ENCODE data around the gene SEC63.
A peak's percentile ranks its signal among the peaks of the same experiment; 100 is the strongest.
"Not testable (repeated sequence)": the region's sequence is repeated elsewhere in the genome, so short reads cannot be mapped to it uniquely, and the experiment has no call there.

SEC63 gene

DNA sequence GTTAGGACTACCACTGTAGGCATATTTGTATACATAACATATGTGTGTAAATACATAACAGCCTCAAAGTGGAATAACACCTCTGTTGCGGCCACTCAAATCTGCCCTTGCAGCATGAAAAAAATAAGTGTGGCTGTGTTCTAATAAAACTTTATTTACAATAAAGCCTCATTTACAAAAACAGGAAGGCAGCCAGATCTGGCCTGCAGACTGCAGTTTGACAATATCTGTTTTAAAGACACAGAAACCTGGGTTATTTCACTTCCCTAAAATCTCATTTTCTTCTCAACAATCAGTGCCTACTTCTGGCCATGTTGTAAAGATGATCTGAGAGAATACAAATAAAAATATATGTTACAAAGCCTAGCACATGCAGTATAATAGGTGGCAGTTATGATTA lies 80.0 kb downstream of the SEC63 start:
- peak; percentile 76 for FAIRE-seq
- DNase-seq (ENCODE audit: insufficient read length, low spot score), result peak; percentile 19
- TF ChIP-seq SPI1 (IDR thresholded peaks at IDR 0.05; ENCODE audit: low read depth, low read length) (peak; percentile 94), POLR2A (IDR thresholded peaks at IDR 0.05; ENCODE audit: low read depth, low read length) (no peak)

DNA sequence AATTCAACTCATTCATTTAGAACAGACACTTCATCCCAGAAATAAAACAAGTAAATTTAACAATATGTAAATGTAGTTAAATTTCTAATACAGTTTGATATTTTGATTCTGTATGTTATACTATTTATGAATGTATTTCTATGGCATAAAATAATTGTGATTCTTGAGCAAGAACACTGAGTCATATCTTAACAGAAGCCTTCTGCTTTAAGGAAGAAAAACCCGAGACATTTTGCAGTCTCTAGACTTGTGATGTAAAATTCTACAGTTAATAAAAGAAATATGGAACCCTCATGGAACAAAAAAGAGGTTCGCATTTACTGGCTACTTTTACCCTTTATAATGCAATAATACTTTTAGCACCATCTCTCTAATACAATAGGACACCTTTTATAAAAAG lies 86.0 kb downstream of the SEC63 start:
- TF ChIP-seq SPI1 (IDR thresholded peaks at IDR 0.05; ENCODE audit: low read depth, low read length) (no peak), POU2F2 (IDR thresholded peaks at IDR 0.05; ENCODE audit: low read depth, low read length) (no peak), POLR2A (IDR thresholded peaks at IDR 0.05; ENCODE audit: low read depth, low read length) (no peak), POLR2AphosphoS5 (IDR thresholded peaks at IDR 0.05; ENCODE audit: low read depth, low read length) (no peak), TAF1 (IDR thresholded peaks at IDR 0.05; ENCODE audit: low read depth, low read length) (no peak), PAX5 (IDR thresholded peaks at IDR 0.05; ENCODE audit: insufficient read depth, low read length, severe bottlenecking) (no peak)
- no peak for DNase-seq (ENCODE audit: insufficient read length, low spot score)
- FAIRE-seq, result no peak

DNA sequence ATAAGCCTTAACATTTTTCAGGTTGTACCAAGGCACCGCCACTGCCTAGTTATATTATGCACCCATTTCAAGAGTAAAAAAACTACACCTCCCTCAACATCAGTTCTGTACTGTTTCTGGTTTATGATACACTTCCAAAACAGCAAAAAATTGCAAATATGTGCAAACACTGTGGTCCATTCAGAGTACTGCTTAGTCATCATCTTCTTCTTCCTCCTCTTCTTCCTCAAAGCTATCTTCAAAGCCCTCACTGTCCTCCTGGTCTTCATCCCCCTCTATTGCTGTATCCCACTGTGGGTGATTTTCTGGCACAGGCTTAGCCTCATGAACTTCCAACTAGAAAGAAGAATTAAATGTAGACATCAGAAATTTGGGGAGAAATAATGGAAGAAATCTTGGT lies 86.5 kb downstream of the SEC63 start:
- peak; percentile 56 for FAIRE-seq
- DNase-seq (ENCODE audit: insufficient read length, low spot score), result not testable (repeated sequence)

DNA sequence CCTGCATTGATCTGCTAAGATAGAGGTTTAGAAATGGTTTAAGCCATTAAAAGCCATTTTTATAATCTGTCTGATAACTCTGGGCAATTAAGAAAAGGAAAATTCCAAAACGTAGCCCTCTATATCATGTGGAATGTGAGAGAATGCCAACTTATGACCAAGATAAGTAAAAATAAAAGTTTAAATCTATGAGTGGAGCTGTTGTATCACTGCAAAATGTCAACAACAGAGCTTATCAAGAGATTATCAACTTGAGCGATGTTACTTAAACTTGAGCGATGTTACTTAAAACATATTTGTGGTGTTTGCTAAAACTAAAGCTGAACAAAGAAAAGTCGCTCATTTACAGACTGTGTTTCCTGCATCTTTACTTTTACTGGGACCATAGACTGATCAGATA lies 87.0 kb downstream of the SEC63 start:
- peak; percentile 47 for FAIRE-seq
- TF ChIP-seq PAX5 (IDR thresholded peaks at IDR 0.05; ENCODE audit: insufficient read depth, low read length, severe bottlenecking) (no peak), POU2F2 (IDR thresholded peaks at IDR 0.05; ENCODE audit: low read depth, low read length) (no peak), SPI1 (IDR thresholded peaks at IDR 0.05; ENCODE audit: low read depth, low read length) (no peak), TAF1 (IDR thresholded peaks at IDR 0.05; ENCODE audit: low read depth, low read length) (no peak), POLR2A (IDR thresholded peaks at IDR 0.05; ENCODE audit: low read depth, low read length) (no peak), POLR2AphosphoS5 (IDR thresholded peaks at IDR 0.05; ENCODE audit: low read depth, low read length) (no peak)
- DNase-seq (ENCODE audit: insufficient read length, low spot score), result no peak

DNA sequence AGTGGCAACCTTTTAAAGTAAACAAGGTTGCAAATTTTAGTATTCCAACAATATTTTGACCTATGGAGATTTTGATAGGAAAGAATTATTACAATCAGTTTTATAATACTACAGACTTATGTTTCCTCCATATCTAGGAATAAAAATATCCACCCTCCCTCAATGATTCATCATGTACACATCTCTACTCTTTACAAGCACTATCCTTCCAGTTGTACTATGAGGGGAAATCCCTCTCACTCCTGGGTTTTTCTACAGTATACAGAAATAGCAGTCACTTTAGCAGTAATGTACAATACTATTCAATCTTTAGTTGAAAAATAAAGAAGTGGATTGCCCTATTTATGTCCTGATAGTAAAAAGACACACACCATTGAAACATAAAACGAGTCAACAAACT lies 87.6 kb downstream of the SEC63 start:
- DNase-seq (ENCODE audit: insufficient read length, low spot score), result no peak
- peak; percentile 69 for FAIRE-seq
- TF ChIP-seq POU2F2 (IDR thresholded peaks at IDR 0.05; ENCODE audit: low read depth, low read length) (no peak), PAX5 (IDR thresholded peaks at IDR 0.05; ENCODE audit: insufficient read depth, low read length, severe bottlenecking) (no peak), POLR2AphosphoS5 (IDR thresholded peaks at IDR 0.05; ENCODE audit: low read depth, low read length) (no peak), TAF1 (IDR thresholded peaks at IDR 0.05; ENCODE audit: low read depth, low read length) (no peak), POLR2A (IDR thresholded peaks at IDR 0.05; ENCODE audit: low read depth, low read length) (no peak), SPI1 (IDR thresholded peaks at IDR 0.05; ENCODE audit: low read depth, low read length) (no peak)

DNA sequence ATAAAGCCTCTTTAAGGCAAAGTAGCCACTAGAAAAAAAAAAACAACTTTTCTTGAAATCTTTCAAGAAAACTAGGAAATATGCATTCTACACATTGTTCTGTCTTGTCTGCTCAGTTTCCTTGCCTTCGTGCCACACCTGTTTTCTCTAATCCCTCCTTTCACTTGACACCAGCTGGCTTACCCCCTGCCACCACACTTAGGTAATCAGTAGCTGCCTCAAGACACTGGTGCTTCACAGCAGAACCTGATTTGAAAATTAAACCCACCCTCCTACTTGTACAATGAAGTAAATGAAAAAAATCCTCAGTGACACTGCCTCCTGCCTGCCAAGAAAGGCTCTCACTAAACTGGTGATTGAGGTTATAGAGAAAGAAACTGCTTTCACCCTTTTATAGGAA lies 88.1 kb downstream of the SEC63 start:
- peak; percentile 74 for FAIRE-seq
- no peak for DNase-seq (ENCODE audit: insufficient read length, low spot score)
- no peak for TF ChIP-seq SPI1 (IDR thresholded peaks at IDR 0.05; ENCODE audit: low read depth, low read length)
- TF ChIP-seq TAF1 (IDR thresholded peaks at IDR 0.05; ENCODE audit: low read depth, low read length), result no peak
- no peak for TF ChIP-seq POU2F2 (IDR thresholded peaks at IDR 0.05; ENCODE audit: low read depth, low read length)
- TF ChIP-seq PAX5 (IDR thresholded peaks at IDR 0.05; ENCODE audit: insufficient read depth, low read length, severe bottlenecking), result no peak
- TF ChIP-seq POLR2A (IDR thresholded peaks at IDR 0.05; ENCODE audit: low read depth, low read length), result no peak
- TF ChIP-seq POLR2AphosphoS5 (IDR thresholded peaks at IDR 0.05; ENCODE audit: low read depth, low read length), result no peak

DNA sequence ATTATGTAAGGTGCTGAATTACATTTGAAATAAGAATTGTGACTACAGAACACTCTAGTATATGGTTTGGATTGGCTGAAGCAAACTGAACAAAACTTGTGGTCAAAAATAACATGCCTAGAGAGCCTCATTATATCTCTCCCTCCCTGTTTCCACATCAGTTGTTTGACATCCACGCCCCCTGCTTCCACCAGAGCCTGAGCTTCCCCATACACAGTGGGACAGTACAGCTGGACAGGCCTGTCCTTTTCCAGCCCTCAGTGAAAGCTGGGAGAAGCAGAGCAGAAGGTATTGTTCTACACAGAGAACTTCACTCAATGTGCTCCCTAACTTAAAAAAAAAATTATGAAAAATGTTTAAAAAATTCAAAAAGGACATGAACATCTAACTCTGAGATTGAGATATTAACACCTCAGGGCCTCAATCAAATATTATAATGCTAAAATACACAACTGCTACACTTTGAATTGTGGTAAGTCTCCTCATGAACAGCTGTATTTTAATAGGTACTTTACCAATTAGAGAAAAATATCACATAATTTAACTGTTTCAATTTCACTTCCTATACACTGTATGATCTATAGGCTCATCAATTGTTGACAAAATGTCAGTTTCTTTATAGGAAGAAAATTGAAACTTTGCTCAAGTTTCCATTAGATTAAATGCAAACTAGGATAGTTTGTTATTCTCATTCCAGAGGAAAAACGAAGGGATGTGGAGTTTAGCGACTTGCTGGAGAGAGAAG lies 89.0 kb downstream of the SEC63 start:
- TF ChIP-seq SPI1 (IDR thresholded peaks at IDR 0.05; ENCODE audit: low read depth, low read length) (no peak), TAF1 (IDR thresholded peaks at IDR 0.05; ENCODE audit: low read depth, low read length) (no peak), POLR2A (IDR thresholded peaks at IDR 0.05; ENCODE audit: low read depth, low read length) (no peak)
- DNase-seq (ENCODE audit: insufficient read length, low spot score), result no peak
- no peak for FAIRE-seq

DNA sequence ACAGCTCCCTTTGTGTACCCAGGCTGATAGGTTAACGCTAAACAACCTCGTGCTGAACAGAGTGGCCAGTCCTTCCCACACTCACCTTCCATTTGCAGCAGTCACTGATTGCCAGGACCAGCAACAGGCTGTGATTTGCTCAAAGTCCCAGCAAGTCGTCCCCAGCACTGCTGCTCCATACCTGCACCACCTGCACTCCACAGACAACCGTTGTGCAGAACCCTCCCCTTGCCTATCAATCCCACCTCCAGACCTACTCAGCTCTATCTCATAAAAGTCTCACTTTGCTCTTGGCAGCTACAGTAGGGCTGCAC lies 90.7 kb downstream of the SEC63 start:
- no peak for TF ChIP-seq PAX5 (IDR thresholded peaks at IDR 0.05; ENCODE audit: insufficient read depth, low read length, severe bottlenecking)
- TF ChIP-seq POU2F2 (IDR thresholded peaks at IDR 0.05; ENCODE audit: low read depth, low read length), result no peak
- no peak for TF ChIP-seq POLR2AphosphoS5 (IDR thresholded peaks at IDR 0.05; ENCODE audit: low read depth, low read length)
- TF ChIP-seq POLR2A (IDR thresholded peaks at IDR 0.05; ENCODE audit: low read depth, low read length), result no peak
- no peak for TF ChIP-seq TAF1 (IDR thresholded peaks at IDR 0.05; ENCODE audit: low read depth, low read length)
- no peak for TF ChIP-seq SPI1 (IDR thresholded peaks at IDR 0.05; ENCODE audit: low read depth, low read length)
- DNase-seq (ENCODE audit: insufficient read length, low spot score) (no peak), FAIRE-seq (peak; percentile 58)

DNA sequence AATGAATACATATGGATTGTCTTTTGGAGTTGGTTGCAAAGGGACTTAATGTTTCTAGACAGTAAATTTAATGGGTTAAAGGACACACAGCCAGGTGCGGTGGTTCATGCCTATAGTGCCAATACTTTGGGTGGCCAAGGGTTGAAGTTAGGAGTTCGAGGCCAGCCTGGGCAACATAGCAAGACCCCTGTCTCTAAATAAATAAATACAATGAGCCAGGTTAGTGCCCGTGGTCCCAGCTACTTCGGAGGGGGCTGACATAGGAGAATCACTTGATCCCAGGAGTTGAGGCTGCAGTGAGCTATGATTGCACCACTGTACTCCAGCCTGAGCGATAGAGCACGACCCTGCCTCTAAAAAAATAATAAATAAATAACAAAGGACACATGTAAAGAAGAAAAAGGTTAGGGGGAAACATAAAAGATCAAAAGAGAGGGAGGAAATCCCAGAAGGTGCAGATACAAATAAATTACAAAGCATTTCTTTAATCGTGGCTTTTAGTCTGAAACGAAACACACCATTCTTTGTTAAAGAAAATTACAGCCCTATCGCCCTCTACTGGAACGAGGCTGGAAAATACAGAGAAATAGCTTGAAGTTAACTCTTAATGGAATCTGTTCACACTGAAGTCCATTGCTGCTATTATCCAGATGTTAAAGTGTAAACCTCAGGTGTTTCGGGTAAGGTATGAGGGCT lies 91.3 kb downstream of the SEC63 start:
- no peak for DNase-seq (ENCODE audit: insufficient read length, low spot score)
- no peak for FAIRE-seq
- no peak for TF ChIP-seq POLR2AphosphoS5 (IDR thresholded peaks at IDR 0.05; ENCODE audit: low read depth, low read length)
- TF ChIP-seq TAF1 (IDR thresholded peaks at IDR 0.05; ENCODE audit: low read depth, low read length), result no peak
- TF ChIP-seq PAX5 (IDR thresholded peaks at IDR 0.05; ENCODE audit: insufficient read depth, low read length, severe bottlenecking), result no peak
- no peak for TF ChIP-seq POU2F2 (IDR thresholded peaks at IDR 0.05; ENCODE audit: low read depth, low read length)
- TF ChIP-seq POLR2A (IDR thresholded peaks at IDR 0.05; ENCODE audit: low read depth, low read length), result no peak
- TF ChIP-seq SPI1 (IDR thresholded peaks at IDR 0.05; ENCODE audit: low read depth, low read length), result no peak
